ENCODE data around the gene HEATR5A. TPM values are rescaled to one million over a fixed set of nuclear protein-coding genes. Genes with fewer than 3 reads are reported as not detected.

The HEATR5A gene
- total and polyA plus RNA-seq, 2 experiments from 2014 or later: 25.8 to 32.5 TPM

DNA sequence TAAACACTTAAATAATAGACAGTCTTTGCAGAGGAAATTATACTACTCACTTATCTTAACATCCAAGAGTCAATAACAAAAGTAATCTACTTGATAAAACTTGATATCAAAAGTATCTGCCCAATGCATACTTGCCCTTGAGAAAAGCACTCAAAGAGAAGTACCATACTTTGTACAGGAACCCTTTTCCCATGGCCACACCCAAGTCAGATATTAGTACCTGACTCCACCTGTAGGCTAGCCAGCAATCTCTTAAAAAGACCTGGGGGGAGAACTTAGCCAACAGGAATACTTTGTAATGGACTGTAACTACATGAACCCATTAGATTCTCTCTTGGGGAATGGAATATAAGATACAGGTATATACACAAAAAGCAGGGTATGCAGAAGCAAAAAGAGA lies 113.2 kb downstream of the HEATR5A start (continued):
- TF ChIP-seq, protein P1, sequence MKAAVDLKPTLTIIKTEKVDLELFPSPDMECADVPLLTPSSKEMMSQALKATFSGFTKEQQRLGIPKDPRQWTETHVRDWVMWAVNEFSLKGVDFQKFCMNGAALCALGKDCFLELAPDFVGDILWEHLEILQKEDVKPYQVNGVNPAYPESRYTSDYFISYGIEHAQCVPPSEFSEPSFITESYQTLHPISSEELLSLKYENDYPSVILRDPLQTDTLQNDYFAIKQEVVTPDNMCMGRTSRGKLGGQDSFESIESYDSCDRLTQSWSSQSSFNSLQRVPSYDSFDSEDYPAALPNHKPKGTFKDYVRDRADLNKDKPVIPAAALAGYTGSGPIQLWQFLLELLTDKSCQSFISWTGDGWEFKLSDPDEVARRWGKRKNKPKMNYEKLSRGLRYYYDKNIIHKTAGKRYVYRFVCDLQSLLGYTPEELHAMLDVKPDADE (IDR thresholded peaks at IDR 0.05): no peak
- TF ChIP-seq CTCF (conservative IDR thresholded peaks at IDR 0.05; ENCODE audit: low read depth in 2 of 2) (no peak), ZNF114 (CRISPR knock-in tag; IDR thresholded peaks at IDR 0.05) (no peak), NANOG (IDR thresholded peaks at IDR 0.05; ENCODE audit: borderline replicate concordance) (no peak), ZNF331 (CRISPR knock-in tag; IDR thresholded peaks at IDR 0.05; ENCODE audit: low read depth) (no peak), EZH2 (IDR thresholded peaks at IDR 0.05; ENCODE audit: low read depth, unreplicated experiment) (no peak), POLR2AphosphoS5 (IDR thresholded peaks at IDR 0.05; ENCODE audit: low read depth) (no peak)

GRCh38 chr14:31303654-31304053 lies 116.7 kb downstream of the HEATR5A start:
- TF ChIP-seq POLR2AphosphoS5 (IDR thresholded peaks at IDR 0.05; ENCODE audit: low read depth): no peak
- no peak for TF ChIP-seq EZH2phosphoT487 (IDR thresholded peaks at IDR 0.05; ENCODE audit: unreplicated experiment)
- TF ChIP-seq STAT1 (IDR thresholded peaks at IDR 0.05; ENCODE audit: unreplicated experiment): no peak
- TF ChIP-seq ZNF114 (CRISPR knock-in tag; IDR thresholded peaks at IDR 0.05): no peak
- peaks cover 14% of the 10 kb centered on the region; the same call in 1 of the 2 replicates for H3K36me3 ChIP-seq (ENCODE audit: insufficient read depth)
- H3K4me1 Mint-ChIP-seq: no peaks in the 10 kb centered on the region
- H3K79me2 ChIP-seq (replicated peaks; ENCODE audit: insufficient read depth): no peaks in the 10 kb centered on the region
- no peaks in the 10 kb centered on the region for H3K27me3 ChIP-seq (ENCODE audit: insufficient read depth)
- DNase-seq (ENCODE audit: low spot score) (no peak), ATAC-seq (no peak)
- no peak overlapping the region for H3K4me2 ChIP-seq
- peaks cover 4% of the 10 kb centered on the region; the same call in 2 of the 3 replicates for H3K36me3 Mint-ChIP-seq (ENCODE audit: low read depth)
- no peaks in the 10 kb centered on the region for H4K20me1 ChIP-seq (replicated peaks; ENCODE audit: insufficient read depth)
- H3K27ac Mint-ChIP-seq: no peak overlapping the region; the same call in 1 of the 2 replicates
- no peak overlapping the region for H3K4me3 Mint-ChIP-seq
- no peak overlapping the region for H3K4me3 ChIP-seq
- no peaks in the 10 kb centered on the region for H3K4me1 ChIP-seq (ENCODE audit: insufficient read depth)
- no peaks in the 10 kb centered on the region for H3K9me3 Mint-ChIP-seq
- H3K9me2 ChIP-seq (ENCODE audit: insufficient read depth): no peaks in the 10 kb centered on the region
- H3K27ac ChIP-seq (ENCODE audit: low read depth): no peak overlapping the region
- peaks cover 1% of the 10 kb centered on the region for H3K27me3 Mint-ChIP-seq (ENCODE audit: insufficient read depth, low read depth, poor library complexity)
- H2AFZ ChIP-seq: no peak overlapping the region
- no peaks in the 10 kb centered on the region for H3F3A ChIP-seq (replicated peaks; ENCODE audit: low read depth)

GRCh38 chr14:31300883-31301282 lies 119.5 kb downstream of the HEATR5A start:
- Histone ChIP-seq H3K27me3 (ENCODE audit: insufficient read depth) (no peaks in the 10 kb centered on the region), H2AFZ (no peak overlapping the region), H3K4me3 (no peak overlapping the region), H3K79me2 (replicated peaks; ENCODE audit: insufficient read depth) (no peaks in the 10 kb centered on the region), H3K9me2 (ENCODE audit: insufficient read depth) (no peaks in the 10 kb centered on the region), H3K27ac (ENCODE audit: low read depth) (no peak overlapping the region), H3K4me2 (no peak overlapping the region), H3K4me1 (ENCODE audit: insufficient read depth) (no peaks in the 10 kb centered on the region), H3F3A (replicated peaks; ENCODE audit: low read depth) (no peaks in the 10 kb centered on the region), H3K36me3 (ENCODE audit: insufficient read depth) (peaks cover 10% of the 10 kb centered on the region; the same call in 1 of the 2 replicates), H4K20me1 (replicated peaks; ENCODE audit: insufficient read depth) (no peaks in the 10 kb centered on the region)
- H3K4me3 Mint-ChIP-seq: no peak overlapping the region
- no peaks in the 10 kb centered on the region; the same call in 2 of the 3 replicates for H3K4me1 Mint-ChIP-seq
- H3K27ac Mint-ChIP-seq: no peak overlapping the region
- H3K27me3 Mint-ChIP-seq (ENCODE audit: insufficient read depth, low read depth, poor library complexity): peaks cover 1% of the 10 kb centered on the region
- DNase-seq (ENCODE audit: low spot score) (no peak), ATAC-seq (no peak)
- peaks cover 4% of the 10 kb centered on the region; the same call in 2 of the 3 replicates for H3K36me3 Mint-ChIP-seq (ENCODE audit: low read depth)
- no peaks in the 10 kb centered on the region for H3K9me3 Mint-ChIP-seq
- TF ChIP-seq POLR2AphosphoS5 (IDR thresholded peaks at IDR 0.05; ENCODE audit: low read depth) (no peak), ZNF331 (CRISPR knock-in tag; IDR thresholded peaks at IDR 0.05; ENCODE audit: low read depth) (no peak), STAT1 (IDR thresholded peaks at IDR 0.05; ENCODE audit: unreplicated experiment) (no peak), ZNF462 (CRISPR knock-in tag; IDR thresholded peaks at IDR 0.05) (no peak), NANOG (IDR thresholded peaks at IDR 0.05; ENCODE audit: borderline replicate concordance) (no peak)

Measured in GM23338 (cell line).